WTC11 (cell line): ENCODE results near the gene USP17L22.
"Not testable (repeated sequence)": the region's sequence is repeated elsewhere in the genome, so short reads cannot be mapped to it uniquely, and the experiment has no call there.

Experiments used
- ATF2 ChIP-seq: sonication (generic); formaldehyde crosslinking; IDR thresholded peaks from 2 replicates; pipeline ENCODE4 v1.8.1; 2022; ENCODE audit warnings: low read depth, missing genetic modification reagents, borderline replicate concordance
- ATF3 ChIP-seq: sonication (generic); formaldehyde crosslinking; conservative IDR thresholded peaks from 2 replicates; pipeline ENCODE4 v1.8.1; 2022; ENCODE audit warnings: mild to moderate bottlenecking, missing genetic modification reagents
- CTCF ChIP-seq: fragments of 200-600 bp; IDR thresholded peaks from 2 replicates; pipeline ENCODE4 v1.8.0; 2022; ENCODE audit warnings: antibody characterized with exemption
- ELF4 ChIP-seq: sonication (generic); formaldehyde crosslinking; IDR thresholded peaks from 2 replicates; pipeline ENCODE4 v1.8.1; 2022; ENCODE audit warnings: low read depth, mild to moderate bottlenecking, moderate library complexity, missing genetic modification reagents
- FOXK1 ChIP-seq: sonication (generic); formaldehyde crosslinking; IDR thresholded peaks from 2 replicates; pipeline ENCODE4 v1.8.0; 2022; ENCODE audit warnings: mild to moderate bottlenecking, moderate library complexity, missing genetic modification reagents
- FOXP1 ChIP-seq: sonication (generic); formaldehyde crosslinking; IDR thresholded peaks from 2 replicates; pipeline ENCODE4 v1.8.0; 2022; ENCODE audit warnings: missing genetic modification reagents, mild to moderate bottlenecking, moderate library complexity, borderline replicate concordance
- JUN ChIP-seq: sonication (generic); formaldehyde crosslinking; IDR thresholded peaks from 2 replicates; pipeline ENCODE4 v1.8.0; 2023; ENCODE audit warnings: mild to moderate bottlenecking, missing genetic modification reagents
- STAT6 ChIP-seq: sonication (generic); formaldehyde crosslinking; conservative IDR thresholded peaks from 2 replicates; pipeline ENCODE4 v1.8.1; 2023; ENCODE audit warnings: mild to moderate bottlenecking, low read depth, missing genetic modification reagents, moderate library complexity
- ZBTB21 ChIP-seq: sonication (generic); formaldehyde crosslinking; IDR thresholded peaks from 2 replicates; pipeline ENCODE4 v1.8.1; 2023; ENCODE audit warnings: mild to moderate bottlenecking, missing genetic modification reagents, borderline replicate concordance
- ZNF121 ChIP-seq: sonication (generic); formaldehyde crosslinking; IDR thresholded peaks from 2 replicates; pipeline ENCODE4 v1.8.0; 2023; ENCODE audit warnings: missing genetic modification reagents
- TF ChIP-seq, protein P1 (sequence below): sonication (generic); formaldehyde crosslinking; IDR thresholded peaks from 2 replicates; pipeline ENCODE4 v1.8.1; 2023; ENCODE audit warnings: mild to moderate bottlenecking, missing genetic modification reagents, moderate library complexity
- TF ChIP-seq, protein P2 (sequence below): sonication (generic); formaldehyde crosslinking; IDR thresholded peaks from 2 replicates; pipeline ENCODE4 v1.8.1; 2023; ENCODE audit warnings: mild to moderate bottlenecking, missing genetic modification reagents, moderate library complexity
- TF ChIP-seq, protein P3 (sequence below): sonication (generic); formaldehyde crosslinking; IDR thresholded peaks from 2 replicates; pipeline ENCODE4 v1.8.1; 2022; ENCODE audit warnings: missing genetic modification reagents, borderline replicate concordance
- TF ChIP-seq, protein P4 (sequence below): sonication (generic); formaldehyde crosslinking; IDR thresholded peaks from 2 replicates; pipeline ENCODE4 v1.8.0; 2022; ENCODE audit warnings: mild to moderate bottlenecking, missing genetic modification reagents

DNA sequence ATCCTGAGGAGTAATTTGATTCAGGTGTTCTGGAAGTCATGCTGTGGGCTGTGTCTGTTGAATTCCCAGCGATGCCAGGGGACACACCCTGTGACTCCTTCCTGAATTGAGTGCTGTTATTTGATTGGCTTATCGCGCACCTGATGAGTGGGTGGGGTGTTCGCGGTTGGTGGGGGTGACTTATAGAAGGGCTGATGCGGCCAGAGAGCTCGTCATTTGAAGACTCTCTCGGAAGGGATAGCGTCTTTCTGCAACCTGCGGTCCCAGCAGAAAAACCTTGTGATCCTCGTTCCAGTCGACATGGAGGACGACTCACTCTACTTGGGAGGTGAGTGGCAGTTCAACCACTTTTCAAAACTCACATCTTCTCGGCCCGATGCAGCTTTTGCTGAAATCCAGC lies 9.6 kb upstream of the USP17L22 start, which contains the start of gene USP17L20:
- TF ChIP-seq ELF4 (CRISPR knock-in tag); CTCF; ATF3; ZBTB21; JUN (CRISPR knock-in tag); STAT6 (CRISPR knock-in tag); ATF2 (CRISPR knock-in tag); ZNF121; FOXK1 (CRISPR knock-in tag); FOXP1 (CRISPR knock-in tag): not testable (repeated sequence)
- TF ChIP-seq, protein P1, sequence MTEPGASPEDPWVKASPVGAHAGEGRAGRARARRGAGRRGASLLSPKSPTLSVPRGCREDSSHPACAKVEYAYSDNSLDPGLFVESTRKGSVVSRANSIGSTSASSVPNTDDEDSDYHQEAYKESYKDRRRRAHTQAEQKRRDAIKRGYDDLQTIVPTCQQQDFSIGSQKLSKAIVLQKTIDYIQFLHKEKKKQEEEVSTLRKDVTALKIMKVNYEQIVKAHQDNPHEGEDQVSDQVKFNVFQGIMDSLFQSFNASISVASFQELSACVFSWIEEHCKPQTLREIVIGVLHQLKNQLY (CRISPR knock-in tag): not testable (repeated sequence)
- TF ChIP-seq, protein P2, sequence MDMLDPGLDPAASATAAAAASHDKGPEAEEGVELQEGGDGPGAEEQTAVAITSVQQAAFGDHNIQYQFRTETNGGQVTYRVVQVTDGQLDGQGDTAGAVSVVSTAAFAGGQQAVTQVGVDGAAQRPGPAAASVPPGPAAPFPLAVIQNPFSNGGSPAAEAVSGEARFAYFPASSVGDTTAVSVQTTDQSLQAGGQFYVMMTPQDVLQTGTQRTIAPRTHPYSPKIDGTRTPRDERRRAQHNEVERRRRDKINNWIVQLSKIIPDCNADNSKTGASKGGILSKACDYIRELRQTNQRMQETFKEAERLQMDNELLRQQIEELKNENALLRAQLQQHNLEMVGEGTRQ (CRISPR knock-in tag): not testable (repeated sequence)
- TF ChIP-seq, protein P3, sequence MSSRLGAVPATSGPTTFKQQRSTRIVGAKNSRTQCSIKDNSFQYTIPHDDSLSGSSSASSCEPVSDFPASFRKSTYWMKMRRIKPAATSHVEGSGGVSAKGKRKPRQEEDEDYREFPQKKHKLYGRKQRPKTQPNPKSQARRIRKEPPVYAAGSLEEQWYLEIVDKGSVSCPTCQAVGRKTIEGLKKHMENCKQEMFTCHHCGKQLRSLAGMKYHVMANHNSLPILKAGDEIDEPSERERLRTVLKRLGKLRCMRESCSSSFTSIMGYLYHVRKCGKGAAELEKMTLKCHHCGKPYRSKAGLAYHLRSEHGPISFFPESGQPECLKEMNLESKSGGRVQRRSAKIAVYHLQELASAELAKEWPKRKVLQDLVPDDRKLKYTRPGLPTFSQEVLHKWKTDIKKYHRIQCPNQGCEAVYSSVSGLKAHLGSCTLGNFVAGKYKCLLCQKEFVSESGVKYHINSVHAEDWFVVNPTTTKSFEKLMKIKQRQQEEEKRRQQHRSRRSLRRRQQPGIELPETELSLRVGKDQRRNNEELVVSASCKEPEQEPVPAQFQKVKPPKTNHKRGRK (CRISPR knock-in tag): not testable (repeated sequence)
- TF ChIP-seq, protein P4, sequence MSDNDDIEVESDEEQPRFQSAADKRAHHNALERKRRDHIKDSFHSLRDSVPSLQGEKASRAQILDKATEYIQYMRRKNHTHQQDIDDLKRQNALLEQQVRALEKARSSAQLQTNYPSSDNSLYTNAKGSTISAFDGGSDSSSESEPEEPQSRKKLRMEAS: not testable (repeated sequence)
